Fibroblast of skin of left quadriceps (primary cell): ENCODE results near the gene SYK.
A peak's percentile ranks its signal among the peaks of the same experiment; 100 is the strongest.
"Not testable (repeated sequence)": the region's sequence is repeated elsewhere in the genome, so short reads cannot be mapped to it uniquely, and the experiment has no call there.

Experiments
- DNase-seq, 2 experiments: peaks; one replicate each; pipeline ENCODE4 v3.0.0-alpha.2; 2013; ENCODE audit warnings: low read depth in 2 of 2

Gene SYK

GRCh38 chr9:90795871-90796317 lies 5.7 kb upstream of the SYK start:
- no peak for DNase-seq

GRCh38 chr9:90799271-90799852 lies 2.3 kb upstream of the SYK start:
- no peak for DNase-seq

GRCh38 chr9:90801973-90802322 lies 329 bp downstream of the SYK start:
- no peak for DNase-seq

GRCh38 chr9:90802386-90802985 lies 867 bp downstream of the SYK start:
- no peak for DNase-seq

GRCh38 chr9:90803860-90804593 lies 2.4 kb downstream of the SYK start:
- DNase-seq, result no peak

- no peak for DNase-seq
Measured at GRCh38 chr9:90805006-90805996, 3.7 kb downstream of the SYK start.

- no peak for DNase-seq
Measured at GRCh38 chr9:90807006-90807405, 5.4 kb downstream of the SYK start.

- DNase-seq, result no peak
Measured at GRCh38 chr9:90808398-90808797, 6.8 kb downstream of the SYK start.

GRCh38 chr9:90808890-90809685 lies 7.5 kb downstream of the SYK start:
- DNase-seq, result no peak

- DNase-seq, result no peak
Measured at GRCh38 chr9:90810691-90811090, 9.1 kb downstream of the SYK start.

GRCh38 chr9:90813046-90813445 lies 11.4 kb downstream of the SYK start:
- DNase-seq, result no peak

- no peak for DNase-seq
Measured at GRCh38 chr9:90813523-90813922, 11.9 kb downstream of the SYK start.

- no peak for DNase-seq
Measured at GRCh38 chr9:90814355-90814754, 12.7 kb downstream of the SYK start.

GRCh38 chr9:90815183-90815943 lies 13.7 kb downstream of the SYK start:
- peak; percentile 5 to 8 for DNase-seq

- DNase-seq, result no peak
Measured at GRCh38 chr9:90815944-90816357, 14.3 kb downstream of the SYK start.

GRCh38 chr9:90816690-90817089 lies 15.1 kb downstream of the SYK start:
- DNase-seq, result no peak

- no peak for DNase-seq
Measured at GRCh38 chr9:90818279-90818678, 16.7 kb downstream of the SYK start.

- not testable (repeated sequence) for DNase-seq
Measured at GRCh38 chr9:90820406-90820805, 18.8 kb downstream of the SYK start.

- DNase-seq, result not testable (repeated sequence)
Measured at GRCh38 chr9:90821236-90821635, 19.6 kb downstream of the SYK start.

GRCh38 chr9:90821697-90822096 lies 20.1 kb downstream of the SYK start:
- DNase-seq, result no peak
